HEK293 (cell line): ENCODE data around the gene OR6K3.

Source experiments
- ZNF184 ChIP-seq: fragments of 450-650 bp; IDR thresholded peaks from 2 replicates; pipeline ENCODE4 v1.5.1; 2018; ENCODE audit warnings: missing biosample characterization, mild to moderate bottlenecking, missing genetic modification characterization
- ZNF24 ChIP-seq: fragments of 450-650 bp; formaldehyde crosslinking; IDR thresholded peaks from 2 replicates; pipeline ENCODE4 v1.5.1; 2016; ENCODE audit warnings: missing biosample characterization, missing genetic modification characterization
- ZNF292 ChIP-seq: fragments of 450-650 bp; formaldehyde crosslinking; IDR thresholded peaks from 2 replicates; pipeline ENCODE4 v1.5.1; 2016; ENCODE audit warnings: low read depth, missing biosample characterization, missing genetic modification characterization, borderline replicate concordance
- ZNF311 ChIP-seq: fragments of 450-650 bp; formaldehyde crosslinking; IDR thresholded peaks from 2 replicates; pipeline ENCODE4 v1.5.1; 2017; ENCODE audit warnings: missing biosample characterization, missing genetic modification characterization, borderline replicate concordance

- no peak for TF ChIP-seq ZNF24 (tag by site-specific recombination)
- TF ChIP-seq ZNF311 (tag by site-specific recombination), result no peak
- TF ChIP-seq ZNF292 (tag by site-specific recombination), result no peak
- no peak for TF ChIP-seq ZNF184 (tag by site-specific recombination)
These were observed 4.2 kb downstream of the OR6K3 start for GRCh38 chr1:158716335-158716734.
